H1 (cell line): ENCODE data around the gene ACSF2. TPM values are rescaled to one million over a fixed set of nuclear protein-coding genes. Genes with fewer than 3 reads are reported as not detected.

Source experiments
- CTCF ChIA-PET: fragments of 300-600 bp; sonication (Branson Sonifier 250); formaldehyde crosslinking; loops from one replicate; lab custom pipeline; 2021; ENCODE audit not compliant: partially characterized antibody; lab: Charles Lee
- POLR2A ChIA-PET: fragments of 300-600 bp; sonication (Branson Sonifier 250); formaldehyde crosslinking; loops from one replicate; lab custom pipeline; 2021; ENCODE audit warnings: inconsistent platforms; ENCODE audit not compliant: partially characterized antibody; lab: Charles Lee
- DNase-seq, 2 experiments: peaks; one replicate each; pipeline versions ENCODE4 v3.0.0 to v3.0.0-alpha.2; 2010 to 2022; ENCODE audit warnings: low spot score in 2 of 2, low read depth in 1 of 2, mixed read lengths in 1 of 2
- FAIRE-seq: peaks from 2 replicates; lab custom pipeline; 2011; peaks lifted over from hg19 to GRCh38; lab: Jason Lieb, UNC
- H2AFZ ChIP-seq: 2 replicates; pipeline ENCODE4 v1.8.1; 2012; ENCODE audit warnings: low read length, inconsistent platforms
- H2AK5ac ChIP-seq: 2 replicates; pipeline ENCODE4 v1.6.1; 2013; ENCODE audit warnings: low read depth, low read length
- H2BK120ac ChIP-seq: replicated peaks from 2 replicates; pipeline ENCODE3; 2013; ENCODE audit warnings: low read depth, low read length, inconsistent platforms
- H2BK12ac ChIP-seq: 2 replicates; pipeline ENCODE4 v1.6.1; 2013; ENCODE audit warnings: low read depth, low read length
- H2BK15ac ChIP-seq: 2 replicates; pipeline ENCODE4 v1.6.1; 2013; ENCODE audit warnings: low read length
- H2BK20ac ChIP-seq: 2 replicates; pipeline ENCODE4 v1.6.1; 2013; ENCODE audit warnings: low read length
- H2BK5ac ChIP-seq: 2 replicates; pipeline ENCODE4 v1.6.1; 2013; ENCODE audit warnings: low read depth, low read length
- H3K14ac ChIP-seq: 2 replicates; pipeline ENCODE4 v1.6.1; 2013; ENCODE audit warnings: inconsistent platforms; ENCODE audit not compliant: insufficient read length
- H3K18ac ChIP-seq: 2 replicates; pipeline ENCODE4 v1.6.1; 2013; ENCODE audit warnings: low read length; ENCODE audit errors: extremely low read depth
- H3K23ac ChIP-seq: 2 replicates; pipeline ENCODE4 v1.6.1; 2013; ENCODE audit warnings: inconsistent platforms; ENCODE audit not compliant: insufficient read length
- H3K23me2 ChIP-seq: 2 replicates; pipeline ENCODE4 v1.6.1; 2013; ENCODE audit warnings: low read depth, low read length
- H3K27ac ChIP-seq: 2 replicates; pipeline ENCODE4 v1.6.1; 2011; ENCODE audit warnings: low read depth, low read length, inconsistent platforms
- H3K27me3 ChIP-seq, 4 experiments: replicated peaks in 1 of 4; 1 replicate in 1 of 4; 2 replicates in 3 of 4; pipeline versions ENCODE4 v1.6.1 to v1.8.1; 2011 to 2013; ENCODE audit warnings: low read length in 3 of 4, mild to moderate bottlenecking in 3 of 4, inconsistent platforms in 2 of 4, mixed read lengths in 2 of 4, moderate library complexity in 1 of 4; ENCODE audit not compliant: control insufficient read depth in 3 of 4, insufficient read depth in 3 of 4; ENCODE audit errors: extremely low read depth in 1 of 4
- H3K36me3 ChIP-seq, 4 experiments: 2 replicates each; pipeline versions ENCODE4 v1.6.1 to v1.8.1; 2011 to 2013; ENCODE audit warnings: mild to moderate bottlenecking in 4 of 4, low read length in 3 of 4, moderate library complexity in 2 of 4, control low read depth in 1 of 4, inconsistent platforms in 1 of 4; ENCODE audit not compliant: insufficient read depth in 4 of 4, control insufficient read depth in 2 of 4
- H3K4ac ChIP-seq: replicated peaks from 2 replicates; pipeline ENCODE3; 2013; ENCODE audit warnings: low read length, low read depth, mixed read lengths, inconsistent platforms; ENCODE audit not compliant: insufficient read length
- H3K4me1 ChIP-seq, 4 experiments: replicated peaks in 1 of 4; 1 replicate in 1 of 4; 2 replicates in 3 of 4; pipeline versions ENCODE4 v1.6.1 to v1.8.1; 2011 to 2013; ENCODE audit warnings: low read length in 3 of 4, inconsistent platforms in 2 of 4, mixed read lengths in 1 of 4; ENCODE audit not compliant: insufficient read depth in 4 of 4, control insufficient read depth in 3 of 4
- H3K4me2 ChIP-seq, 2 experiments: 2 replicates each; pipeline versions ENCODE4 v1.6.1 to v1.8.1; 2011 to 2013; ENCODE audit warnings: low read depth in 2 of 2, low read length in 2 of 2, control low read depth in 1 of 2, inconsistent platforms in 1 of 2, mild to moderate bottlenecking in 1 of 2; ENCODE audit not compliant: insufficient read depth in 1 of 2
- H3K4me3 ChIP-seq, 4 experiments: fragments of 200-600, 300-600 bp in 1 of 4; sonication (generic), shearing (Covaris generic), sonication (Bioruptor Twin) in 1 of 4; 2 replicates each; pipeline versions ENCODE4 v1.5.1 to v1.8.1; 2011 to 2016; ENCODE audit warnings: low read length in 4 of 4, low read depth in 3 of 4, control low read depth in 2 of 4, inconsistent platforms in 2 of 4, mild to moderate bottlenecking in 2 of 4, mixed read lengths in 1 of 4, moderate library complexity in 1 of 4; ENCODE audit not compliant: insufficient read depth in 2 of 4; ENCODE audit errors: extremely low read depth in 1 of 4
- H3K56ac ChIP-seq: replicated peaks from 2 replicates; pipeline ENCODE3; 2013; ENCODE audit warnings: low read depth, mild to moderate bottlenecking, mixed read lengths, low read length, inconsistent platforms; ENCODE audit not compliant: insufficient read length
- H3K79me1 ChIP-seq: 2 replicates; pipeline ENCODE4 v1.6.1; 2013; ENCODE audit warnings: low read depth, low read length, control low read depth
- H3K79me2 ChIP-seq, 2 experiments: 2 replicates each; pipeline versions ENCODE4 v1.6.1 to v1.8.1; 2012 to 2013; ENCODE audit warnings: low read length in 2 of 2, mild to moderate bottlenecking in 2 of 2, inconsistent platforms in 1 of 2; ENCODE audit not compliant: insufficient read depth in 2 of 2, control insufficient read depth in 1 of 2
- H3K9ac ChIP-seq, 4 experiments: replicated peaks in 1 of 4; 1 replicate in 1 of 4; 2 replicates in 3 of 4; pipeline versions ENCODE4 v1.6.1 to v1.8.1; 2011 to 2013; ENCODE audit warnings: low read depth in 3 of 4, low read length in 3 of 4, control low read depth in 2 of 4, mild to moderate bottlenecking in 2 of 4, moderate library complexity in 2 of 4, inconsistent platforms in 1 of 4; ENCODE audit errors: extremely low read depth in 1 of 4
- H3K9me3 ChIP-seq, 2 experiments: 2 replicates each; pipeline versions ENCODE4 v1.6.1 to v1.8.1; 2012 to 2013; ENCODE audit warnings: mild to moderate bottlenecking in 2 of 2, moderate library complexity in 2 of 2, control low read depth in 1 of 2, inconsistent platforms in 1 of 2, low read depth in 1 of 2, low read length in 1 of 2, mixed read lengths in 1 of 2; ENCODE audit not compliant: insufficient read depth in 2 of 2
- H4K20me1 ChIP-seq, 2 experiments: replicated peaks in 1 of 2; 2 replicates each; pipeline versions ENCODE3 to v1.8.1; 2011 to 2013; ENCODE audit warnings: inconsistent platforms in 2 of 2, low read length in 2 of 2, mild to moderate bottlenecking in 1 of 2; ENCODE audit not compliant: insufficient read depth in 2 of 2, control insufficient read depth in 1 of 2
- H4K5ac ChIP-seq: 2 replicates; pipeline ENCODE4 v1.6.1; 2013; ENCODE audit warnings: low read length, low read depth, mixed read lengths, inconsistent platforms; ENCODE audit not compliant: insufficient read length
- H4K8ac ChIP-seq: 2 replicates; pipeline ENCODE4 v1.8.0; 2013; ENCODE audit warnings: mild to moderate bottlenecking, moderate library complexity, low read length, inconsistent platforms; ENCODE audit not compliant: insufficient read depth; ENCODE audit errors: extremely low read depth
- H4K91ac ChIP-seq: replicated peaks from 2 replicates; pipeline ENCODE3; 2013; ENCODE audit warnings: low read length, mixed read lengths, inconsistent platforms; ENCODE audit not compliant: insufficient read length
- ASH2L ChIP-seq: fragments of 200-600, 300-600 bp; sonication (generic); IDR thresholded peaks from one replicate; pipeline ENCODE4 v1.7.1; 2017; ENCODE audit warnings: low read length
- BACH1 ChIP-seq: IDR thresholded peaks from 2 replicates; pipeline ENCODE4 v1.6.1; 2012; ENCODE audit warnings: low read length, improper control_type of control experiment
- CBX5 ChIP-seq: fragments of 300-800, 300-1000 bp; sonication (generic); IDR thresholded peaks from 2 replicates; pipeline ENCODE4 v1.7.1; 2016; ENCODE audit warnings: antibody characterized with exemption, low read length, low read depth
- CEBPB ChIP-seq: IDR thresholded peaks from 2 replicates; pipeline ENCODE4 v1.6.1; 2012; ENCODE audit warnings: low read depth, low read length
- CHD2 ChIP-seq: IDR thresholded peaks from 2 replicates; pipeline ENCODE4 v1.6.1; 2012; ENCODE audit warnings: low read length, improper control_type of control experiment
- CTBP2 ChIP-seq: IDR thresholded peaks from 2 replicates; pipeline ENCODE4 v1.7.0; 2011; ENCODE audit warnings: borderline replicate concordance, mild to moderate bottlenecking, moderate library complexity, mixed read lengths, low read length; ENCODE audit not compliant: insufficient read depth, insufficient read length
- EP300 ChIP-seq, 2 experiments: IDR thresholded peaks; 1 replicate in 1 of 2; 2 replicates in 1 of 2; pipeline ENCODE4 v1.6.1; 2011 to 2012; ENCODE audit warnings: low read depth in 2 of 2, low read length in 2 of 2, mild to moderate bottlenecking in 2 of 2, borderline replicate concordance in 1 of 2, inconsistent platforms in 1 of 2, moderate library complexity in 1 of 2
- JUND ChIP-seq: IDR thresholded peaks from 2 replicates; pipeline ENCODE4 v1.6.1; 2011; ENCODE audit warnings: mild to moderate bottlenecking, improper control_type of control experiment, low read length
- RFX5 ChIP-seq: IDR thresholded peaks from 2 replicates; pipeline ENCODE4 v1.6.1; 2011; ENCODE audit warnings: low read depth, low read length, improper control_type of control experiment, borderline replicate concordance
- SP1 ChIP-seq: IDR thresholded peaks from 2 replicates; pipeline ENCODE4 v1.6.1; 2011; ENCODE audit warnings: low read depth, low read length
- WGBS, 2 experiments: shearing (Covaris generic) in 1 of 2; methylation state at CpG; one replicate each; pipeline versions ENCODE4 v1.1.6 to v1.1.7; 2013 to 2015; ENCODE audit warnings: low lambda C conversion rate in 2 of 2, mixed read lengths in 2 of 2, inconsistent platforms in 1 of 2, low coverage in 1 of 2, missing lambda C conversion rate in 1 of 2; ENCODE audit not compliant: insufficient replicate concordance in 2 of 2, insufficient coverage in 1 of 2, insufficient read length in 1 of 2; ENCODE audit errors: extremely low coverage in 1 of 2, missing lambda C conversion rate in 1 of 2; 5-methylcytosine and 5-hydroxymethylcytosine counted together
- polyA plus RNA-seq, 7 experiments: library from polyadenylated mRNA; depleted of rRNA in 3 of 7; stranded (reverse) in 5 of 7; unstranded in 2 of 7; fragments of >200 nt in 5 of 7; fragments of 200-250 nt in 2 of 7; gene quantifications; 1 replicate in 5 of 7; 2 replicates in 1 of 7; 4 replicates in 1 of 7; pipeline versions ENCODE4 v1.2.1 to v1.2.3, GENCODE V29; 2011 to 2013; ENCODE audit warnings: missing spikeins in 2 of 7, mixed read lengths in 2 of 7
- total RNA-seq: library from RNA; stranded (reverse); fragmentation: NEBNext Ultra II Directional; extraction: Animal tissue kit (Norgen Biotek cat#: 25700); gene quantifications from 2 replicates; pipeline ENCODE4 v1.2.1, GENCODE V29; 2021
- TF ChIP-seq, protein P1 (sequence below): IDR thresholded peaks from 2 replicates; pipeline ENCODE4 v1.6.1; 2011; ENCODE audit warnings: low read depth, mild to moderate bottlenecking, low read length; ENCODE audit not compliant: insufficient read depth

The ACSF2 gene
- total and polyA plus RNA-seq, 2 of the 8 experiments (the other 6 are each of a cell fraction or from before 2014, with no cell fraction given): 14.5 to 16.3 TPM

DNA sequence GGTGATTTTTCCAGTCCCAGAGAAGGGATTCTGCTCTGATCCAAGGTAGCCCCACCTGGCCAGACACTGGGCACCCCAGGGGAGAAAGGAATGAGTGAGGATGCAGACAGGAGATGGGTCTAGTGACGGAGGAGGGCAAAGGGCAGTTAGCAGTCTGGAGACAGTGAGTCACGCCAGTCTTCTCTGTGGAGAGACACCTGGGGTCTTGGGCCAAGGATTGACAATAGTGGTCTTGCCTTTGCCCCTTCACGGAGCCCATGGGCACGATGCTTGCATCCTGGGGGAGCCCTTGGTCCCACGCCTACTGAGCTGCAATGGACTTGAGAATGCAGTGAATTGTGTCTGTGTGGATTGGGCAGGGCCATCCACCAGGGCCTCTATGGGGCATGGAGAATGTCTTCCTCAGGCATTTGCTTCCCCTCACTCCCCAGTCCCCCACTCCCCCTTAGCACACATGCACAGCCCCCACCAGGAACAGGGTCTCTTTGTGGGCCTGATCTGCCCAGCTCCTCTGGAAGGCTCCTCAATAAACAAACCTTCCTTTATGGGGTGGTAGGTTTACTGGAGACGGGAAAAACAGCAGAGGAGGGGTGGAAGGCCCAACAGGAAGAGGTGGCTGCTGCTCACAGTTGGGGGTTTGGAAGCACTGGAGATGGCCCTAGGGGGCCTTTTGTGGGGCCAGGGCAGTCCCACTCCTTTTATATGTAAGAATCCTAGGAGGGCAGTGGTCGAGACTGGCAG is 41.3 kb downstream of the ACSF2 start:
- Histone ChIP-seq H4K5ac (no peak overlapping the region), H3K4me1 (peaks cover 0 to 17% (median 7%) of the 10 kb centered on the region in 4 experiments; a peak in 6 of 7 replicates), H3K4ac (no peak overlapping the region), H3K27ac (no peak overlapping the region), H3K4me3 (no peak overlapping the region), H2BK5ac (no peak overlapping the region), H3K79me1 (no peaks in the 10 kb centered on the region), H2AK5ac (no peak overlapping the region), H4K8ac (no peak overlapping the region), H3K9ac (no peak overlapping the region), H3K14ac (no peak overlapping the region), H3K9me3 (no peaks in the 10 kb centered on the region), H3K18ac (no peak overlapping the region), H3K36me3 (no peaks in the 10 kb centered on the region; a peak in 1 of 8 replicates), H3K23me2 (peaks cover 7% of the 10 kb centered on the region; the same call in 1 of the 2 replicates), H4K20me1 (peaks cover 0 to 9% of the 10 kb centered on the region in 2 experiments), H3K56ac (no peak overlapping the region), H4K91ac (peak overlapping the region; percentile 42), H2BK12ac (0 out of 2 replicates have a peak overlapping the region, but pooled peaks have one; percentile 39), H2BK15ac (no peak overlapping the region), H3K79me2 (no peaks in the 10 kb centered on the region), H3K4me2 (no peak overlapping the region; a peak in 1 of 4 replicates), H2BK120ac (no peak overlapping the region), H2BK20ac (0 out of 2 replicates have a peak overlapping the region, but pooled peaks have one; percentile 32), H2AFZ (no peak overlapping the region), H3K27me3 (peaks cover 8 to 39% (median 27%) of the 10 kb centered on the region in 4 experiments; a peak in 6 of 7 replicates), H3K23ac (no peak overlapping the region)
- POLR2A ChIA-PET: interaction anchor here (0.9 to 2.4 kb wide), 4 partner anchors 10 to 252 kb away, joined by 3 to 10 read pairs (median 4); partner anchors contain the start of genes LUC7L3 and RSAD1
- no peak for FAIRE-seq
- WGBS, 2 experiments: 81% methylated on average over 7 of the region's 7 CpGs; no CpG with 5 or more reads in 1 of the 2 experiments
- no peak for DNase-seq
- CTCF ChIA-PET: interaction anchor here (1.2 to 8.8 kb wide), 4 partner anchors 12 to 70 kb away, joined by 3 to 49 read pairs (median 8); partner anchors contain the start of genes LRRC59 and RSAD1
- no peak for TF ChIP-seq CEBPB
- TF ChIP-seq SP1: no peak
- TF ChIP-seq BACH1: no peak
- TF ChIP-seq EP300 (IDR thresholded peaks at IDR 0.05; ENCODE audit: borderline replicate concordance in 1 of 2, low read depth in 2 of 2, low read length in 2 of 2): no peak
- TF ChIP-seq CBX5: no peak
- TF ChIP-seq, protein P1, sequence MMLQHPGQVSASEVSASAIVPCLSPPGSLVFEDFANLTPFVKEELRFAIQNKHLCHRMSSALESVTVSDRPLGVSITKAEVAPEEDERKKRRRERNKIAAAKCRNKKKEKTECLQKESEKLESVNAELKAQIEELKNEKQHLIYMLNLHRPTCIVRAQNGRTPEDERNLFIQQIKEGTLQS: no peak
- no peak for TF ChIP-seq RFX5
- no peak for TF ChIP-seq ASH2L
- no peak for TF ChIP-seq CHD2
- no peak for TF ChIP-seq JUND
- no peak for TF ChIP-seq CTBP2
